Uterus (tissue), 4 donors: ENCODE measurements around the gene POLE. TPM values are rescaled to one million over a fixed set of nuclear protein-coding genes. Genes with fewer than 3 reads are reported as not detected.

Experiments used
- DNase-seq, 2 donors: peaks; one replicate each; pipeline ENCODE4 v3.0.0-alpha.2; 2019 to 2020
- H3K27ac ChIP-seq, 2 donors: fragments of 200-600 bp; sonication (generic); 1 replicate in 1 of 2; 2 replicates in 1 of 2; pipeline ENCODE4 v1.5.1; 2016 to 2018
- H3K27me3 ChIP-seq, 2 donors: fragments of 200-600 bp; sonication (generic); one replicate each; pipeline ENCODE4 v1.5.1; 2018 to 2019; ENCODE audit warnings: control low read depth in 1 of 2
- H3K36me3 ChIP-seq, 2 donors: fragments of 200-600 bp; sonication (generic); one replicate each; pipeline ENCODE4 v1.5.1; 2019; ENCODE audit warnings: control low read depth in 1 of 2
- H3K4me1 ChIP-seq, 2 donors: fragments of 200-600 bp; sonication (generic); one replicate each; pipeline ENCODE4 v1.5.1; 2018 to 2019; ENCODE audit warnings: control low read depth in 1 of 2
- H3K4me3 ChIP-seq, 2 donors: fragments of 200-600 bp; sonication (generic); 1 replicate in 1 of 2; 2 replicates in 1 of 2; pipeline ENCODE4 v1.5.1; 2018 to 2019; ENCODE audit warnings: mild to moderate bottlenecking in 1 of 2
- H3K9me3 ChIP-seq, 2 donors: fragments of 200-600 bp; sonication (generic); one replicate each; pipeline ENCODE4 v1.5.1; 2019; ENCODE audit warnings: control low read depth in 1 of 2
- CTCF ChIP-seq, 4 experiments: fragments of 200-600 bp in 2 of 4; fragments of 450-650 bp in 2 of 4; sonication (generic) in 2 of 4; IDR thresholded peaks; one replicate each; pipeline ENCODE4 v1.5.1; 2016 to 2019; ENCODE audit warnings: antibody characterized with exemption in 4 of 4, mild to moderate bottlenecking in 2 of 4, moderate library complexity in 1 of 4
- POLR2A ChIP-seq, 2 donors: fragments of 450-650 bp; IDR thresholded peaks; one replicate each; pipeline ENCODE4 v1.6.1; 2016; ENCODE audit warnings: antibody characterized with exemption in 2 of 2, mild to moderate bottlenecking in 1 of 2, moderate library complexity in 1 of 2
- intact Hi-C: fragments of 100-400 bp; cut with DNase I; formaldehyde crosslinking; loops from one replicate; pipeline ENCODE4 v1.15.1; 2023; ENCODE audit warnings: low total_unique reads
- microRNA-seq: library from miRNA; unstranded; fragments of <30 nt; microRNA quantifications from one replicate; pipeline ENCODE4, GENCODE V29; 2016; ENCODE audit warnings: borderline microRNAs expressed, borderline replicate concordance
- small RNA-seq: library from RNA; depleted of rRNA; stranded (forward); fragments of <200 nt; gene quantifications from one replicate; pipeline ENCODE3, GENCODE V24; 2016
- total RNA-seq, 4 donors: library from RNA; depleted of rRNA in 3 of 4; stranded (reverse); fragments of >200 nt in 3 of 4; gene quantifications; one replicate each; pipeline versions ENCODE4 v1.1.0 to v1.2.4, GENCODE V29; 2014 to 2023
- donor health status: DM: yes; HTN: yes; CAD: no.

Gene POLE
- total RNA-seq, 4 donors from 2014 or later, result 7.7 to 71.3 (median 28.8) TPM

GRCh38 chr12:132577191-132577920 is 109.8 kb downstream of the POLE start:
- Histone ChIP-seq H3K27ac (no peak overlapping the region), H3K4me1 (no peaks in the 10 kb centered on the region), H3K4me3 (no peak overlapping the region), H3K27me3 (no peaks in the 10 kb centered on the region), H3K9me3 (no peaks in the 10 kb centered on the region), H3K36me3 (no peaks in the 10 kb centered on the region)
- DNase-seq, result no peak
- no peak for TF ChIP-seq CTCF (IDR thresholded peaks at IDR 0.05)
- TF ChIP-seq POLR2A (IDR thresholded peaks at IDR 0.05), result no peak
- intact Hi-C loops, result no loop called here

- no peaks in the 10 kb centered on the region for H3K36me3 ChIP-seq
- no peaks in the 10 kb centered on the region for H3K27me3 ChIP-seq
- H3K4me1 ChIP-seq, result no peaks in the 10 kb centered on the region
- no peak overlapping the region for H3K27ac ChIP-seq
- H3K9me3 ChIP-seq, result no peaks in the 10 kb centered on the region
- no peak overlapping the region for H3K4me3 ChIP-seq
- intact Hi-C loops, result no loop called here
- DNase-seq, result no peak
- TF ChIP-seq POLR2A (IDR thresholded peaks at IDR 0.05) (no peak), CTCF (IDR thresholded peaks at IDR 0.05) (no peak)
Measured at GRCh38 chr12:132576701-132577100, 110.4 kb downstream of the POLE start.

- TF ChIP-seq POLR2A (IDR thresholded peaks at IDR 0.05), result no peak
- TF ChIP-seq CTCF (IDR thresholded peaks at IDR 0.05), result no peak
- Histone ChIP-seq H3K4me1 (no peaks in the 10 kb centered on the region), H3K27ac (no peak overlapping the region), H3K4me3 (no peak overlapping the region), H3K36me3 (no peaks in the 10 kb centered on the region), H3K27me3 (no peaks in the 10 kb centered on the region), H3K9me3 (no peaks in the 10 kb centered on the region)
- intact Hi-C loops, result no loop called here
- DNase-seq, result no peak
Measured at GRCh38 chr12:132575661-132576060, 111.5 kb downstream of the POLE start.

- Histone ChIP-seq H3K9me3 (no peaks in the 10 kb centered on the region), H3K27ac (no peak overlapping the region), H3K36me3 (no peaks in the 10 kb centered on the region), H3K4me3 (no peak overlapping the region), H3K27me3 (no peaks in the 10 kb centered on the region), H3K4me1 (no peaks in the 10 kb centered on the region)
- no peak for TF ChIP-seq CTCF (IDR thresholded peaks at IDR 0.05)
- no peak for TF ChIP-seq POLR2A (IDR thresholded peaks at IDR 0.05)
- intact Hi-C loops, result no loop called here
- no peak for DNase-seq
Measured at GRCh38 chr12:132574271-132574996, 112.7 kb downstream of the POLE start.

Small RNA genes within 50 kb of the gene (microRNA-seq; reads per million reads assigned to microRNA genes)
- not detected for gene MIR6763

Small RNA genes within 50 kb of the gene (small RNA-seq; reads per million reads assigned to genes)
- gene MIR6763 (not detected), gene RNA5SP379 (not detected)

Other genes with a start within 250 kb of the POLE start
- 10 to 100 TPM in 2 of 4 donors, 1 to 10 TPM in 2; 2.9 to 59.1 (median 31.8) TPM for gene FBRSL1, start 197.2 kb downstream of the POLE start, total RNA-seq
- gene LRCOL1, start 76.8 kb downstream of the POLE start, total RNA-seq, result 1 to 10 TPM in 2 of 4 donors, under 1 TPM in 1, not detected in 1; 0.79 to 7.1 (median 1.5) TPM
- gene P2RX2, start 68.6 kb downstream of the POLE start, total RNA-seq, result not detected
- gene PXMP2, start 245 bp upstream of the POLE start, total RNA-seq, result 10 to 100 TPM in 3 of 4 donors, 1 to 10 TPM in 1; 8.5 to 87.9 (median 29.4) TPM
- gene PGAM5, start 23.5 kb upstream of the POLE start, total RNA-seq, result 10 to 100 TPM in 2 of 4 donors, 1 to 10 TPM in 2; 5.0 to 30.8 (median 19.4) TPM
- 10 to 100 TPM; 21.2 to 87.4 (median 69.6) TPM for gene ANKLE2, start 74.5 kb upstream of the POLE start, total RNA-seq
- 100 to 1,000 TPM in 2 of 4 donors, 10 to 100 TPM in 2; 46.2 to 138 (median 90.1) TPM for gene GOLGA3, start 141.5 kb upstream of the POLE start, total RNA-seq
- 10 to 100 TPM in 3 of 4 donors, 1 to 10 TPM in 1; 6.1 to 54.0 (median 21.5) TPM for gene CHFR, start 200.3 kb upstream of the POLE start, total RNA-seq